ENCODE data around the gene LRRC52.
A peak's percentile ranks its signal among the peaks of the same experiment; 100 is the strongest.

The LRRC52 gene, protein sequence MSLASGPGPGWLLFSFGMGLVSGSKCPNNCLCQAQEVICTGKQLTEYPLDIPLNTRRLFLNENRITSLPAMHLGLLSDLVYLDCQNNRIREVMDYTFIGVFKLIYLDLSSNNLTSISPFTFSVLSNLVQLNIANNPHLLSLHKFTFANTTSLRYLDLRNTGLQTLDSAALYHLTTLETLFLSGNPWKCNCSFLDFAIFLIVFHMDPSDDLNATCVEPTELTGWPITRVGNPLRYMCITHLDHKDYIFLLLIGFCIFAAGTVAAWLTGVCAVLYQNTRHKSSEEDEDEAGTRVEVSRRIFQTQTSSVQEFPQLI

DNA sequence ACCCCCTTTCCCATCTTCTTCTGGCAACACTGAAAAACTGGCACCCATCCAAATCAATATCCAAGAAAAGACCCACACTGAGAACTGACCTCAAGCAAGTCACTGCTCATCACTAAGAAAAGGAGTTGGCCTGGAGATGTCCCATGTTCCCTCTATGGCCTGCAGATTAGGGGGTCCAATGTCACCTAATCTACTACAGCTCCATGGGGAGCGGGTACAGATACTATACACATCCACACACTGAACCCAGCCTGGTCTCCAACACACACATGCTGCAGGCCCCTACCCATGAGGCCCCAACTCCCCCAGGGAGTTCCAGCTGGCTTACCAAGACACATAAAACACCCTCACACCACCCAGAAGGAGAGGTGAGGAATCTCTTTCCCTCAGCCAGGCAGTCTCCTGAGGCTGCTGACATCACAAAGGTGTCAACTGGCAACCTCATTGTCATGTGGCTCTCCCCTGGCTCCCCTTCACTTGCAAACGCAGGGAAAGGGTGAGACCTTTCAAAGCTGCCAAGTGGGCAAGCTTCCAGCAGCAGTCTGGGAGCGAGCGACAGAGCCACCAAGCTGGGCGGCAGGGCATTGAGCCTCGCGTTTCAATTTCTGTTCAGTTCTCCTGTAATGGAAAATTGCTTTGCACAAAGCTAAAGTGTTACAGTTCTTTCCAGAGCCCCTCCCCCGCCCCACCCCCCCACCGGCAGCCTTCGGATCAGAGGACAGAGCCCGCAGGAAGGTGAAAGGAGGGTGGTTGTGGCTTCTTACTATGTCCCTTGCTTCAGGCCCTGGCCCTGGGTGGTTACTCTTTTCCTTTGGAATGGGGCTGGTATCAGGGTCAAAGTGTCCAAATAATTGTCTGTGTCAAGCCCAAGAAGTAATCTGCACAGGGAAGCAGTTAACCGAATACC lies at the start of gene LRRC52:
LRRC52 (plus strand) TSS at position 469 of the 907 bp plus-strand sequence; CDS start at position 766, 297 bp downstream.
- DNase-seq: no peak

DNA sequence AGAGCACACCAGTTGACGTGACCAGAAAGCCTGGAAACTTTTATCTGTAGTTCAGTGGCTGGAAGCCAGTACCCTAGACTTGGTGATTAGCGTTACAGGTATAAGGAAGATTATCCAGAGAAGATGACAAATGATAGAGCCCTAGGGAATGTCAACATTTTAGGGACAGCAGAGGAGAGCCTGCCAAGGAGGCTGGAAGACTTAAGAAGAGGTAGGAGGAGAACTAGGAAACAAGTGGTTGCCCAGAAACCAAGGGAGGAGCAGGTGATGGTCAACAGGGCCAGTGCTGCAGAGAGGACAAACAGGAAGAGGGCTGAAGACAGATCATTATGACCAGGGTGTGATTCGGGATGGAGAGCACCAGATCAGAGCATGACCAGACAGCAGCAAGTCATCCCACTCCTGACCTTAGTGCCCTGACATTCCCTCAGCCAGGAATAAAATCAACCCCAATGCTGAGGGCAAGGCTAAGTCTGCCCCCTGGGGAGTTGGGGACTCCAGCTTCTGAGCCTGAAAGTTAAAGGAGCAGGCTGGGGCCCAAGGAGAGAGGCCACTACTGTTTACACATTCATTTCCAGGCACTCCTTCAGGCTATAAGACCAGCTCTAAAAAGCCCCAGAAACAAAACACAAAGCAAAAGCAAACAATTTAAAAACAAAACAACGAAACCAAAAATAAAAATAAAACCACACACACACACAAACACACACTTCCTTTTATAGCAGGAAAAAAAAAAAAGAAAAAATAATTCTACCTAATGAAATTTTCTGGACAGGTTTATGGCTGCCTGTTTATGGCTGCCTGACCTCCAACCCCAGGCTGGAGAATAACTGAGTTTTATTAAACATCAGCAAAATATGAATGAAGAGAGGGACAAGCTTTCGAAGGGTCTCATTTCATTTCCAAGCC lies 48.6 kb upstream of the LRRC52 start:
- DNase-seq: no peak

DNA sequence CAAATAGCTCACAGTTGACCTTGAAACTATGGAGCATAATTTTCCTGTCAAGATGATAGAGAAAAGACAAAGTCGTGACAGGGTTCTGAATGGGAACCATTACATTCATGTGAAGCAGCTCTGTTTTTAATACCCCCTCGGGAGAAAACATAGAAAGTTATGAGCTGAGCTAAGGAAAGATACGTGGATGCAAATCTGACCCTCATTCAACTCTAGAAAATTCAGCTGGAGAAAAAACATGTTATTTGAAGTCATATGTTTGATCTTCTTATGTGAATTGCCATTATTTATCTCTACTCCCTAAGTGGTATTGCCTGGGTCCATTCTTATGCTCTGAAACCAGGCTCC lies 48.0 kb upstream of the LRRC52 start:
- DNase-seq: no peak

DNA sequence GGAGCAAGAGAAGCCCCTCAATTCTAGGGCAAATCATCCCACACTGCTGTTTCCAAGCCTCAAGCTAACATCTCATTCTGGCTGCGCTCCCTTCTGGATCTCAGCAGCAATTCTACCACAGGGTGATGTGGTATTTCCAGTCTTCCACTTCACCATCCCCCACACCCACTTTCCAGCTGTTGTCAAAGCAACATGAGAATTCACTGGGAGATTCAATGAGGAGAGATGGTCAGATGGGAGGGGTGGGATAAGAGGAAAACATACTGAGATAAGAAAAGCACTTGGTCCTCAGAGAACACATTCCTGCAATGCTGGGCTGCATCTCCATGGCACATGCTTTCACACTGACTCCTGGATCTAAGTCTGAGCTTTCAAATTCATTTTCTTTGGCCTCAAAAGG lies 47.3 kb upstream of the LRRC52 start:
- no peak for DNase-seq

DNA sequence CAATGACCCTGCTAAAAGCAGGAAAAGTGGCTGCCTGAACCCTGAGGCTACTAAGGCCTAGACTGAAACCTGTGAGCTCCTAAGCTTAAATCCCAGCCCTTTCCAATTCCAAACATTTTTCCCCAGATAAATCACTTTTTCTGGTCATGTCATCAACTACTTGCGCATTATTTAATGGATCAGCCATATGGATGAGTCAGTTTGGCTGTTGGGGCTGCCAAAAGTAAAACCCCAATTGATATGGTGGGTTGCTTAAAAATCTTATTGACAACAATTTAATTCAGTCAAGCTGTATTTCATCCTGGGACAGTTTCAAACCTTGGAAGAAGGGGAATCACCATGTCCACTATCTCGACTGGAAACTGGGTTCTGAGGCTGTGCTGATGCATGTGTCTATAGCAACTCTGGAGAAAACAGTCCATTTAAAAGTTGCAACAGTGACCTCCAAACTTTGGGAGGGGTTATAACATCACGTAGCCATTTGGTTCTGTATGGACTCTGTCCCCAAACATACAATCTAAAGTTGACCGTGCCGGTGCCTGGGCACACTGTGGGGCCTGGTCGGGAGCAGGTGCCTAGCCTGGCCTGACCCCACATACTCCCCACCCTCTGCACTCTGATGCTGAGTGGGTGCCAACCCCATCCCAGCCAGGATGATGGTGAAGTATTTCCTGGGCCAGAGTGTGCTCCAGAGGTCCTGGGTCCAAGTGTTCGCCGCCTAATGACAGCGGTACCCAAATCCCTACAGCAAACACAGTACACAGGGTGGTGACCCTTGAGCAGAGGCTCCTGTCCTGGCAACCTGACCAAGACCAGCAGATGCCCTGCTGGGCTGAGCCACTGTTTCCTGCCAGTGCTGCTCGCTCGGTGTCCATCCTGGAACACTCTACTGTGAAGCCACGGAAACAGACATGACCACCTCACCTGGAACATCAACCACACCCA lies 46.5 kb upstream of the LRRC52 start:
- no peak for DNase-seq

DNA sequence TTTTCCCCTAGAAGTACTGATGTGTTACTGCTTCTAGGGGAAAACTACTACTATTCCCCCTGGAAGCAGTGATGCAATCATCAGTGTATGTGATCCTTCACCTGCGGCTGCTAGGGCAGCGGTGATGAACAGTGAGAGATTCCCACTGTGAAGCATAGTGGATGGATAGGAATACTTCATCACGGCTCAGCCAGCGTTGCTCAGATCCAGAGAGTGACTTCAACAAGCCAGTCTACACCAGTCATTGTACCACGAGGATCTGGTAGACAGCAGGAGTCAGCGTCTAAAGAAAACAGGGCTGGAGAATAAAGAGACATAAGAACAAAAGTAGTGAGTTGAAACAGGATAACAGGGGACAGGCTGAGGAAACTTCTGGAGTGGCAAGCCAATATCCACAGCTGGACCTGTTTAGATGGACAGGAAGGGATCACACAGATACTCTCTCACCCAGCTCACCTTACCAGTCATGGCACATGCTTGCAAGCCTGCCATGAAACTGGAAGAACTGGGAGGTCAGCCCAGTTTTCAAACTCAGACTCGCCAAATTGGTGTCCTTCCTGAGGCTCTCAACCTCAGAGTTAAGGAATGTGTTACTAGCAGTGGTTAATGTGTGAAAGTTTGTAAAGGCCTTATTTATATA lies 42.4 kb upstream of the LRRC52 start:
- DNase-seq: no peak

DNA sequence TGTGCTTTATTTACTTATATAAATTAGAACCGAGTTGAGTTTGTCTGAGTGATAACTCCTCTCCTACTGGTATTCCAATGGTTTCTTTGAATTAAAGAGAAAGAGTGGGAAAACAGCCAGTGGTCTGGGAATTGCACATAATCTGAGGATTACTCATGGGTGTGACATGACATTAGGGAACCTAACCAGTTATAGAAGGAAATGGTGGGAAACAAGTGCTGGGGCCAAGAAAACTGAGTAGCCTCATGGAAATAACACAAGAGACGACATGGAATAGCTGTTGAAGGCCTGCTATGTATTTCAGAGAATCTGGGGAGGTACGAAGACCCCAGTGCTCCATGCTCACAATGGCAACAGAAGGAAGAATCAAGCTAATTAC lies 41.8 kb upstream of the LRRC52 start:
- no peak for DNase-seq

DNA sequence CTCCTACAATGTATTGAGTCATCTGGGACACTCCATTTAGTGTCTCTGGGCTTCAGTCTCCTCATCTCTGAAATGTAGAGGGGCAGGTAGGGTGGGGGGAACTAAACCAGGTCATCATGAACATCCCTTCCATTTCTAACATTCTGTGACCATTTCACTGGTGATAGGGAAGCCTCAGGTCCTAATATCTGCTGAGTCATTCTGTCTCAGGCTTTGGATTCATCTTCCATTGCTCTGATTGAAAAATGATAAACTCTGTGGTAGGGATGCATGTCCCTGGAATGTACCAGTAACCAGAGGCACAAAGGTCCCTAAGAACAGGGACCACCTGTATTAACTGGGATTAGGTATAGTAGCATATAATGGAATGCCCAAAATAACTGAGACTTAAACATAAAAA lies 36.2 kb upstream of the LRRC52 start:
- DNase-seq: no peak

DNA sequence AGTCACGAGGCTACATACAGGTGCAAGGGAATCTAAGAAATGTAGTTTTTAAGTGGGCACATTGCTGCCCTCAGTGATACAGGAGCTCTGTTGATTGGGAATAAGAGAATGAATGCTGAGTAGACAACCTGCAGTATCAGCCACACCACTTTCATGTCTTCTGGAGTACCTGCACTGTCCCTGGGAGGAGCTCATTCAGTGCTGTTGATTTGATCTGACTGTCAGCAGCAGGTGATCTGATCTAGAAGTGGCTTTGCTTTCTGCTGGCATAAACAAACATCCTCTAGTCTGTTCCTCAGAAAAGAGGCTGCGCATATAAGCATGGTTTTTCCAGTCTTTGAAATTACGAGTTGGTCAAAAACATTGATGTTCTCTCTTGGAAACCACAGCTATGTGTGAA lies 35.5 kb upstream of the LRRC52 start:
- DNase-seq: no peak

DNA sequence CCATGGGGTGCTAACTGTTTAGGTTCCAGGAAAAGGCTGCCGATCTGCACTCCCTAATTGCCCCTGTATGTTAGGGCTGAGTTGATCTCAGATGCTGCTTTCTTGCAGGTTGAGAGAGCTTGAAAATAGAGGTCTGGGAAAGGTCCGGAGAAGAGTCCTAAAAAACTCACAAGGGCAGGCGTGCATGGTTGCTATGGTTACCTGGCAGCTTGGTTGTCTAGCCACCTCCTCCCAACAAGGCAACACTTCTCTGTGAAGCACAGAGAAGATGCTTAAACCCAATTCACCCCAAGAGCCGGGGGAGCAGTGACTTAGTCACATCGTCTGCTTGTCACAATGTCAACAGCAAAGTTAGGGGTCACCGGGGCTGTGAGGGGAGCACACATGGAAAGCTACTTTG lies 31.0 kb upstream of the LRRC52 start:
- no peak for DNase-seq

DNA sequence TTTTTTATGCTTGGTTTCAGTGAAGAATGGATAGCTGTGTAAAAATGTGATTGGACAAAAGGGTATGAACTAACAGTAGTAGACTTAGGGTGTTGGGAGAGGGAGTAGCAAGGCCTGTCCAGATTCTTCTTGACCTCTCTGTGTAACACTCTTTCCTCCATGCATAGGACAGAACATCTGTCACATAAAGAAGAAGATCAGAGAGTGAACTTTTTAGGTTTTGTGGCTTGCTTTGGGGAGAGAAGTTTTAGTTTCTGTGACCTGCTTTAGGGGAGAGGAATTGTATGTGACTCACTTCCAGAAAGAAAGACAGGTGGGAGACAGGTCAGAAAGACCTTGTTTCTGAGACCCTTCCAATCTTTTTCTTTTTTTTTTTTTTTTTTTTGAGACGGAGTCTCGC lies 27.3 kb upstream of the LRRC52 start:
- DNase-seq: no peak

DNA sequence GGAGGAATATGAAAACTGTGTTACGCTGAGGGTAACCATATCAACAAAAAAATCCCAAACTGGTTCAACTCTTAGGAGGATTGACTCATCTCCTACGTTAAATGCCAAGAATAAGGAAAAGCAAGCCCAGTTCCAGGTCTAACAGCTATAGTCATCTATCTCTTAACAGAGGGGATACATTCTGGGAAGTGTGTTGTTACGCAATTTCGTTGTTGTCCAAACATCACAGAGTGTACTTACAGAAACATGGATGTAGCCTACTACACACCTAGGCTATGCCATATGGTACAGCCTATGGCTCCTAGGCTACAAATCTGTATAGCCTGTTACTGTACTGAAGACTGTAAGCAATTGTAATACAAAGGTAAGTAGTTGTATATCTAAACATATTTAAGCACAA lies 23.2 kb upstream of the LRRC52 start:
- no peak for DNase-seq

DNA sequence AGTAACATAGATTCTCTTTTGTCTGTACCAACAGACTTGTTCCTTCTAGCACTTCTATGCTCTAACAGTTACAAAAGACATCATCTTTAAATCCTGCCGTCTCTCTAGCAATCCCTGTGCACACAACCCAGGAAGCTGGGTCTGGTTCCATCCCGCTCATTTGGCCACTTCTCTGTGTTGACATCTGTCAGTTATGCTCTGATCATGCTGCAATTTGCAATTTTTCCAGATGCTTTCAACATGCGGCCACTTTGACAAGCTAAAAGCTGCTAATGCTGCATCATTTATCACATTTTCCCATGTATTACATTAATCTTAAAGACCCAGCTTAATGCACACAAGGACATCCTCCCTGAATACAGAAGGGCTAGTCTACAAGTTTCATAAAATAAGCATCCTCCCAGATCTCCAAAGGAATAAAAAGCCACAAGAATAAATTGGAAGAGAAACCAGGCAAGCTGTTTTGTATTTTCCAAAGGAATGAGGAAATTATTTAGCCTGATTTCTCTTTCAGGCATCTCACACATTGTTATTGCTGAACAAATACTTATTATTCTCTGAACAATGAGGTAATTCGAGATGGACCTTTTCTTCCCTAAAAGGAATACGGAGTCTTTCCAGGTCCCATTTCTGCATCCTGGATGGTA lies 19.0 kb upstream of the LRRC52 start:
- DNase-seq: no peak

DNA sequence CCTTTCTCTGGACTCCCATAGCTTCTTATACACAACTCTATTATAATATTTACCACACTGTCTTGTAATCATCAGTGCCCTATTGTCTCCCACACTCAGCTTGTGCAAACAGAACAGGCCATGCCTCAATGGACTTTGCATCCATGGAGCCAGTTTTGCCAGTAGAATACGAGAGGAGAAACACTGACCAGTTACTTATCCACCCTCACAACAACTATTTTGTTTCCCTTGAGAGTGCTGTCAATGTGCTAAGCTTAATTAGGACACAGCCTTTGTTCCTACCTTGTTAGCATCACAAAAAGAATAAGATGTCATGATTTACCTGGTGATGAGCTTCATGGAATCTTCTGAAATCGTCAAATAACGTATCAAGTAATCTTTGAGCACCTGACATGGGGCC lies 18.1 kb upstream of the LRRC52 start:
- no peak for DNase-seq

DNA sequence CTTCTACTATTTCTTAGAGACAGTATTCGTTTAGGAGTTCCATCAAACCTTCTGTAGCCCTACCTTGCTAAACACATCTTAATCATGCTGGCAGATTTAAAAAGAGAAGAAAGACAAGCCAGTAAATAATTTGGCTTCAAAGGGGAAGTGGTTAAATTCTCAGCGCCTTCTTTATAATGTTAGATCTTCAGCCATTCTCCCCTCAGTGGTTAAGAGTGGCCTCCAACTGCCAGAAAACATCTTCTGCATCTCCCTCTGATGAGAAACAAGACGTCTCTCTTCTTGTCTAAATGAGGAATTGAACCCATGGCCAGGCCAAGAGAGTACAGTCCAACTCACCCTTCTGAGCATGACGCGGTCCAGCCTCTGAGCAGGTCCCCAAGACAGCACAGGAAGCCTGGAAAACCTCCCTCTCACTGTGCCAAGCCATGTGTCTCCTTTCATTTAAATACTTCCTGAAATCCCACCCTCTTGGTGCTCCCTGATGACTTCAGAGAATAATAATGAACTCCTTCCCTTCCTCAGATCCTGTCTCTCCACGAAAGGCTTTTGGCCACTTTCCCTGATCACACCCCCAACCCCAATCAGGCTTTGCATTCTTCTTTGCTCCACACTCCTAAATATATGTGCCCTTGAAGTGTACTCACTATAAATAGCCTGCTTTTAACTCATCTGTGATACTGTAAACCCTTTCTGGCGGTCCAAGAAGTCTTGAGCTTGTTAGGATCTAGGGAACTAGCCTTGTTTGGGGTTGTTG lies 16.4 kb upstream of the LRRC52 start:
- no peak for DNase-seq

DNA sequence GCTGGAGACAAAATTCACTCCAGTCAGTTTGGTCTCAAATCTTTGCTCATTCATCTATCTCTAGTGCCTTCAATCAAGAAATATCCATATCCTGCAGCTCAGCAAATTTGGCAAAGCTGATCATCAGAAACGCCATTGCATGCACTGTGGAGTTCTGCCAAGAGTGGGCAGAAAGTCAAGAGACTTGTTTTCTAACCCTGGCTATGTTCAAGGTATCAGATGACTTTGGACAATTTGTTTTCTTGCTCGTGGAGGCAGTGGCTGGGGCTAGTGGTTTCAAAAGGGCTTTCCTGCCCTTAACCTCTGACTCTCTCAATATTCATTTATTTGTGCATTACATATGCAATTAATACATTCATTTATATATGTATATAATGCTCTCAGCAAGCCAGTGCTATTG lies 12.8 kb upstream of the LRRC52 start:
- no peak for DNase-seq

DNA sequence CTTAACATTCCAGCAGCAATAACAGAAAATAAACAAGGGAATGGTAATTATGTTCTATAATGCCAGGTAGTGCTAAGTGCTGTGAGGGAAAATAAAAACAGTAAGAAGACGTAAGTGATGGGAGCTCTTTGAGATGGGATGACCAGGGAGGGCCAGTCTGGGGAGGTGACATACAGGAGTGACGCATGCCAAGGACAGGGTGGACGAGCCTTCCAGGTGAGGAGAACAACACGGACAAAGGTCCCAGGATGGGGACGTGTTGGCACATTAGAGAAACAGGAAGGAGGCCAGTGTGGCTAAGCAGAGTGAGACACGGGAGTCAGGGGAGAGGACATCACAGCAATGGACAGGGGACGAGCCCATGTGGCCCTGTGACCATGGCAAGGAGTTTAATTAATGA lies 11.7 kb upstream of the LRRC52 start:
- no peak for DNase-seq

DNA sequence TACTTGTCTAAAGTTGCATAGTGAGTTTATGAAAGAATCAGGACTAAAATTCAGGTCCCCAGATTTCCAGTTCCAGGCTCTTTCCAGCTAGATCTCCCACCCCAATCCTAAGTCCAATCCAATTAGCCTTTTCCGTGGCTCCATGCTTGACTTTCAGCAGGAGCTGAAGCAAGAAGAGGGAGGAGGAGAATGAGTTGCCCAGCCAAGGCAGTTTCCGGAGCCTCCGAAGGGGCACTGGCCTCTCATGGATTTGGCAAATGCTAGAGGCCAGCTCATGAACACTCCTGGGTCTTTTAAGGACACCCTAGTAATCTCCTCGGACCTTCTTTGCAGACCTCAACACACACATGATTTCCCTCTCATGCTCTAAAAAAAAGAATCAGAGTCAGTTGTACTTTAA lies 10.5 kb upstream of the LRRC52 start:
- no peak for DNase-seq

DNA sequence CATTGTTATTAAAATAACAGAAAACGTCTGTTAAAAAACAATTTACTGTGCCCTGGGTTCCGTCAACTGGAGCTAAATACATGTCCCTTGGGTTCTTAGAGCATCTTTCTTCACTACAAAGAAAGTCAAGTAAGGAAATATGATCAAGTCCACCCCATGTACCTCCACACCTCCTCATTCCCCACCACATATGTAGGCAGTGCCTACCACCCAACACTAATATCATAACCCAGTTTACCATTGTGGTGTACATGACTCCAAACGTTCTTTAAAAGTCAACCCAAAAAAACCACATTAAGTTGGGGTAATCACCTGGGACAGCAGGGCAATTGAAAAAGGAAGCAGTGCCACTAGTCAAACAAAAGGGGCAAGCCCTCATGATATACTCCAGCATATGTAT lies 7.8 kb upstream of the LRRC52 start:
- DNase-seq: peak; percentile 3

DNA sequence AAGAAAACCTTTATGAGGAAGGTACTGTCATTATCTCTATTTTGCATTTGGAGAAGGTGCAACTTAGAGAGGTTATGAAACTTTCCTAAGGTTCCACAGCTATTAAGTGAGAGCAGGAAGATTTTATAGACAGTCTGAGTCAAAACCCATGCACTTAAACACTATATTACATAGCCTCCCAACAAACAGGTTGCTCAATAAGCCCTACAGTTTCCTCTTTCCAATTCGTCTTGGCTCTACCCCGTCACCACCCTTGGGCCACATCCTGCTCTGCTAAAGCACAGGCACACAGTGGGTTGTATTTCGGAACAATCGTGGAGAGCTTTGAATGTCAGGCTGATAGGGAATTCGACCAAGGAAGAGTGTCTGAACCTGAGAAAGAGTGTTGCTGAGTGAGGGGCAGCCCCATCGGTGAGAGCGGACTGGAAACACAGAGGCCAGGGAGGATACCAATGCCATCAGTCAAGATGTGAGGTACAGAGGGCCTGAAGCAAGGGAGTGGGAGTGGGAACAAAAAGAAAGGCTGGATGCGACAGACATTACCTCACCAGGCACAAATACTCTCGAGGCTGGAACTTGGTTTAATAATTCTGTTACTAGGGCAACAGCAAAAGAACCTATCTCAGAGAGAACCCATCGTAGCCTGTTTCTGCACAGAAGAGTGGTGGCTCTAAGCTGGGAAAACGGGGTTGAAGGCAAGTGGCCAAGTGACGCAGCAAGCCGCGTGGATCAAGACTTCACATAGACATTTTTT lies 6.3 kb upstream of the LRRC52 start:
- no peak for DNase-seq
